NCI-H460 (cell line): ENCODE results near the gene HDAC10. TPM values are rescaled to one million over a fixed set of nuclear protein-coding genes. Genes with fewer than 3 reads are reported as not detected.

Experiments used
- DNase-seq: peaks from one replicate; pipeline ENCODE4 v3.0.0-alpha.2; 2016; ENCODE audit warnings: low read depth; ENCODE audit errors: extremely low read depth
- polyA plus RNA-seq: library from polyadenylated mRNA; depleted of rRNA; stranded (reverse); fragments of >200 nt; gene quantifications from 2 replicates; pipeline ENCODE4 v1.2.3, GENCODE V29; 2014; cell fraction: nucleus; rRNA removed
- total RNA-seq: library from RNA; depleted of rRNA; stranded (reverse); fragments of >200 nt; shearing (Covaris generic); gene quantifications from 2 replicates; pipeline ENCODE4 v1.2.3, GENCODE V29; 2014; rRNA removed

HDAC10 gene
- total RNA-seq: 13.9 and 14.4 TPM in 2 replicates
- 201 and 238 TPM in 2 replicates for polyA plus RNA-seq

DNA sequence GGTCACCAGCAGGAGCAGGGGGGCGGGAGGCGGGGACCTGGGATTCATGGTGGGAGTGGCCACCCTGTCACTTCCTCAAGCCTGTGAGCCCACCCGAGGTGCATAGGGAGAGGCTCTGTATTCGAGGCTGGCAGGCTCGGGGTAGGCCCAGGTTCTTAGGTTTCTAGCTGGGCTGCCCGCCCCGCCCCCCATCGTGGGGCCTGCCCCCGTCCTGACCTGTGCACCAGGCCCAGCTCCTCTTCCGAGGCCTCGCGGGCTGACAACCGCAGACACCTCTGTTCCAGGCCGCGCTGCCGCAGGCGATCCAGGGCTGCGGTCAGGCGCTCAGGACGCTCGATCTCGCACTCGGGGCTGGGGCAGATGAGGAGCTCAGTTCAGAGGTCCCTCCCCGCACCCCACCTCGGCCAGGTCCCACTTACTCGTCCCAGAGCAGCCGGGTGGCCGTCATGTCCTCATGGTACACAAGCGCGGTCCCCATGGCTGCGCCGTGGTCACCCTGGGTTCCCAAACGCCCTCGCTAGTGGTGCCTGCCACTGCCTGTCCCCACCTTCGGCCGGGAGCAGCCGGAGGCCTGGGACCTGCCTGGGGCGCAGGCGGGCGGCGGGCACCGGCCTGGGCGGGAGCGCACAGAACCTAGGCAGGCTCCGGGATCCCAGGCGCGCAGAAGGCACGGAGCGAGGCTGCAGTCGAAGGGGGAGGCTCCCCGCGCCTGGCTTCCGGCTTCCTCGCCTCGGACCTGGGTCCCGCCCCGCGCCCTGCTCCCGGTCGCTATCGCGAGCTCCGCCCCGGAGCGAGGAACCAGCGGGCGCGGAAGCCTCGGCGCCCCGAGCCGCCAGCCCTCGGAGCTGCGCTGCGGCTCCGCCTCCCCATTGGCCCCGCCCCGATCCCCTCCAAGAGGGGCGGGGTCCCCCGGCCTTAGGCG lies at the start of gene HDAC10:
Gene HDAC10, minus strand, starts transcription at position 711 of the 922 bp plus-strand sequence. Its CDS starts 233 bp downstream, at position 478.
- peak; percentile 54 for DNase-seq

DNA sequence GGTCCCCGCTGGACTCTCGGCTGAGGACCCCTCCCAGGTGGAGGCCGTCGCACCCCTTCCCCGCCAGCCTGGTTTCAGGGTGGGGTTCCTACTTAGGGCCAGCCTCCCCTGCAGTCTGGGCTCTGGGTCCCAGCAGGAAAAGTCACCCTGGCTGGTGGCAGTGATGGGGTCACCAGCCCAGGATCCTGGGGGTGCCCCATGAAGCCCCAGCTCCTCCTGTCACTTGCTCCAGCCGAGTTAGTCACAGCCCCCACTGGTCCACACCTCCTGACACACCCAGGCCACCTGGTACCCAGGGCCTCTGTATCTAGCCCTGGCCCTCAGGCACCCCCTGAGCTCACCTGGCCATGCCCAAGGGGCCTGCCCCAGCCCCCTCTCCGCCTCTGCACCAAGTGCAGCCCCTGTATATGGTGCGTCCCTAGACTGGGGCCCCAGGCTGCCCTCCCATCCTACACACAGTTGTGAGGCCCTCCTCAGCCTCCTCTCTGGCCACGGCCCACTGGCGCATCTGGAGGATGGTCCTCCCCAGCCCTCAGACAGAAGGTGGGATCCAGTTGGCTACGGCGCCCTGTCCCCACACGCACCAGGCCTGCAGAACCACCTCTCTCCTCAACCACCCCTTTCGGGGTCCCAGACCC lies 49.7 kb upstream of the HDAC10 start:
- no peak for DNase-seq

DNA sequence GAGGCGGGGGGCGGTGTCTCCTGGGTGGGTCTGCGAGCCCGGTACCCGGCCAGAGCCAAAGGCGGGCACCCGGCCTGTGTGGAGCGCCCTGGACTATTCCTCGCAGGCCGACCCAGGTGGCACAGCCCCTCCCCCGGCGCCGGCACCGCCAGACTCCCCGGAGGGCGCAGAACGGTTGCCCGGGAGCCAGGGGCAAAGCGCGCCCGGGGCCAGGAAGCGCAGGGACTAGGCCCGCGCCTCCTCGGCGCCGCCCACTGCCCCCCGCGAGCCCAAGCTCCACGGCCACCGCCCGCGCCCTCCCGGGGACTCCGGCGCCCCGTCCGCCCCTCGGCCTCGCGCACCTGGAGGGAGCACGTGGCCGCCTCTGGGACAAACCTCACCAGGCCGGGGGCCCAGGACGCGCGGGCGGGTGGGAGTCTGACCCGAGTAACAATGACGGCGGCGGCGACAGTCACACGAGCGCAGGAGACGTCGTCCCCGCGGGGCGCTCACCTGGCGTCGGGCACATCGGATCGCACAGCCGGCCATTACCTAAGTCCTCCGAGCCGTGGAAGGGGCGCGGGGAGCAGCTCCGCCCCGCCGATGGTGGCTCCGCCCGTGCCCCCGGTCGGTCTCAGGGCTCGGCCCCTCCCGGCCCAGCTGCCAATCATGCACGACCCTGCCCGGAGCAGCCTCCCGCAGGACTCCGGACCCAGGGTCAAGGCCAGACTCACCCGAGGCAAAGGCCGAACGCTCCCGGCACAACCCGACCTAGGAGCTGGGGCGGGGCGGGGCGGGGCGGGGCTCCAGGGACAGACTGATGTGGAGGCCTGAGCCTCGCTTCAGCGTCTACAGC lies 48.9 kb upstream of the HDAC10 start:
- no peak for DNase-seq

GRCh38 chr22:50298937-50299784 lies 48.1 kb upstream of the HDAC10 start:
- no peak for DNase-seq

DNA sequence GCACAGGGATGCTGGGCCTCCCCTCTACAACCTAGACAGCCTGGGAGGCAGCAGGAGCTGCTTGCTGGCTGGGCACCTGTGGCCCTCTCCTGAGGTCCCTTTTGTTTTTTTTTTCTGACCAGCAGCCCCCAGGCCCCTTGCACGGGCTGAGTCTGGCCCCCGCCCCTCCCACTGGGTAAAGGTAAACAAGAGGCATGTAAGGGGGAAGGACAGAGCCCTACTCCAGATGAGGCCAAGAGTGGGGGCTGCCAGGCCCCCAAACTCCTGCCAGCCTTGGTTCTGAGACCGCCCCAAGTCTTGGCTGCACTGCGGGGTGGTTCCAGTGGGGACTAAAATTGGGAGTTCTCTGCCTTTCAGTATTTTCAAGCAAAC lies 47.2 kb upstream of the HDAC10 start:
- no peak for DNase-seq

DNA sequence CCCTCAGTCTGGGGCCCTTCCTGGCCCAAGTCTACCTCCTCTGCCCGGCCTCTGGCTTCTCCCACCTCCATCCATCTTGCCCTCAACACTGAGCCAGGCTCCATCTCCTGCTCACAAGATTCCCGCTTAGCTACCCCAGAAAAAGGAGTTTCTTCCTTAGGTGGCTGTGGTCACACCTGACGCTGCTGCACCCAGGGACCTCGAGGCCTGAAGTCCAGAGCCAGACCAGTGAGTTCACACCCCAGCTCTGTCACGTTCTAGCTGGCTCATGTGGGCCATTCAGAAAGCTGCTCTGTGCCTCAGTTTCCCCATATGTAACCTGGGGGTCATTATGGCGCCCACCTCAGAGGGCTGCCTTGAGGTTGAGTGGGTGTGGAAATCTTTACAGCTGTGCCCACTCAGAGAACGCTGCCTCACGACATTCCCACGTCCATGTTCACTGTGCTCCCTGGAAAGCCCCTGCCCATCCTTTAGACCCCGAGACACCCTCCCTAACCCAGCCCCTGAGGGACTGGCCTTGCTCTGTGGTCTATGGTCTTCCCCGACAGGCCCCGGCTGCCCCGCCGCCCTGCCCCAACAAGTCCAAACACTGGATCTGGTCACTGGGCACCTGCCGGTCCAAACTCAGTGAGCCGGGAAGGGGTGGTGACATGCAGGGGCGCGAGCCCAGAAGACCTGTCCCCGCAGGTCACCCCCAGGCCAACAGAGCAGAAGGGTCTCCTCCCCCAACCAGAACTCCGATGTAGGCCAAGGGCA lies 46.6 kb upstream of the HDAC10 start:
- no peak for DNase-seq

- DNase-seq: no peak
Observed at GRCh38 chr22:50296658-50297490, 45.8 kb upstream of the HDAC10 start.

GRCh38 chr22:50294319-50294656 lies 43.2 kb upstream of the HDAC10 start:
- DNase-seq: no peak

GRCh38 chr22:50293441-50294318 lies 42.6 kb upstream of the HDAC10 start:
- DNase-seq: no peak

GRCh38 chr22:50292643-50293440 lies 41.8 kb upstream of the HDAC10 start:
- no peak for DNase-seq

DNA sequence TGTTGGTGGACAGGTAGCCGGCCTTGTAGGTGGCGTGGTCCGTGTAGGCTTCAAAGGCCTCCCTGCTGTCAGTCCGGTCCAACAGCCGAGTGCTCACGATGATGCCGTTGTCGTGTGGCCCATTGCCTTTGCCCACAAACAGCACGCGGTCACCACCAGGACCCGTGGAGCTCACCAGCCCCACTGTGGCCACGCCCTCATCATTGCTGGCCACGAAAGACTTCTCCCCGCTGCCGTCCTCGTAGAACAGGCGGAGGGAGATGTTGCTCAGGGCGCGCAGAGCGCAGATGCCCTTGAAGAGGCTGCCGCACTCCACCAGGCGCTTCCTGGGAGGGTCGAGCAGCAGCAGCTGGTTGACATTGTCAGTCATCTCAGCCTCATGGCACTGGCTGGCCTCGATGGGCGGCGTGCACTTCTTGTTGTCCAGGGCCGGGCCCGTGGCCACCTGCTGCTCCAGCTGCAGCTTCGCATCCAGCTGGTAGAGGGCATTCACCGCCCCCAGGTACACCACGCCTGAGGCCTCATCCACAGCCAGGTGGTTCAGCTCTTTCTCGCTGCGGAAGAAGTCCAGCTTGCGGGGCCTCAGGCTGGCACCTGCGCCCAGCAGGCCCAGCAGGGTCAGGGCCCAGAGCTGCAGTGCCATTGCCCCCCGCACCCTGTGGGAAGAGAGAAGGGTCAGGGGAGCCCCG lies 39.0 kb upstream of the HDAC10 start:
- DNase-seq: no peak

DNA sequence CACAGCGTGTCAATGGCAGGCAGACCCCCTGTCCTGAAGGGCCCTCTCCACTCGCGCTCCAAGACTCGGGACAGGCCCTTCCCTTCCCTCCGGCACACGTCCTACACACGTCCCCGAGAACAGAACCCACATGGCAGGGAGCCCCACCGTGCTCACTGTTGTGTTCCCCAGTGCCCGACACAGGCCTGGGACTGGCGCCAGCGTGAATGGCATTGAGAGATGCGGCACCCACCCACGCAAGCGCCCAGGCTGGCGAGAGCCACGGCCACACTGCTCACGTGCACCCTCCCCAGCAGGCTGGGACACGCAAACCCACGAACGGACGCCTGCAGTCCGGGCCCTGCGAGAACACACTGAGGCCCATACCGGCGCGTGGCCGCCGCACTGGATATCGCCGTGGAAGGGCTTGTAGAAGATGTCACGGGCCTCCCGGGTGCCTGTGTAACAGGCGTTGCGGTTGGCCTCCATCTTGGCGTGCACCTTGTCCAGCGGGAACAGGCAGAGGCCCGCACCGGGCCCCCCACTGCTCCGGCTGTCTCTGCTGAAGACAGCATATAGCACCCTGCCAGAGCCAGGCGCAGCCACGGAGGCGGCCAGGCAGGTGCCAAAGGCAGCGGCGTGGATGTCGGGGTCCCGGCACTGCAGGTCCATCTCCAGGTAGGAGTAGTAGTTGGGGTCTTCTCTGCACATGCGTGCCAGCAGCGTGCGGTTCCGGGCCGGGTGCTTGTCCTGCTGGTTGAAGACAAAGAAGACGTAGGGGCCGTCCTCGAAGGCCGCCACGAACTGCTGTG lies 38.3 kb upstream of the HDAC10 start:
- DNase-seq: no peak

DNA sequence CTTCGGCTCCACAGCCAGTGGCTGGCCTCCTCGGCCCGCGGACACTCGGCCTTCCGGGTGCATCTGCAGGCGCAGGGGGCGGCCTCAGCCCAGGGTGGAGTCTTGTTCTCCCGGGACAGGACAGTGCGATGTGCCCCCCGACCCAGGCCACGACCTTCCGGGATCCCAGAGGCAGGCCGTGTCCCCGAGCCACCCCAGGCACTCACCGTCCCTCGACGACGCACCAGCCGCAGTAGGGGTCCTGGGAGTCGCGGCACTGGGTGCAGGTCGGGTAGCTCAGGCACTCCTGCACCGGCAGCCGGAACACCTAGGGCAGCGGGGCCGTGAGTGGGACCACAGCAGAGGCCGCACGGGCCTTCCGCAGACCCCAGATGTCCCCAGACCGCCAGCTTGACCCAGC lies 36.7 kb upstream of the HDAC10 start:
- DNase-seq: no peak

GRCh38 chr22:50286701-50287318 lies 35.7 kb upstream of the HDAC10 start:
- no peak for DNase-seq

- DNase-seq: no peak
Observed at GRCh38 chr22:50286275-50286674, 35.2 kb upstream of the HDAC10 start.
